NT2/D1 (cell line): Measurements from ENCODE around the gene FSCN2.

Experiments
- DNase-seq: peaks from one replicate; pipeline ENCODE4 v3.0.0-alpha.2; 2011; ENCODE audit warnings: low read depth, low spot score
- H3K27me3 ChIP-seq: 2 replicates; pipeline ENCODE4 v1.6.0; 2011; ENCODE audit warnings: mild to moderate bottlenecking; ENCODE audit not compliant: insufficient read length, insufficient read depth
- H3K36me3 ChIP-seq: 2 replicates; pipeline ENCODE4 v1.6.1; 2011; ENCODE audit warnings: mild to moderate bottlenecking, low read length, mixed read lengths; ENCODE audit not compliant: insufficient read depth, insufficient read length
- H3K4me1 ChIP-seq: 2 replicates; pipeline ENCODE4 v1.5.1; 2011; ENCODE audit not compliant: insufficient read depth, insufficient read length
- H3K4me3 ChIP-seq: 2 replicates; pipeline ENCODE4 v1.5.1; 2011; ENCODE audit warnings: low read depth; ENCODE audit not compliant: insufficient read length
- H3K9ac ChIP-seq: 2 replicates; pipeline ENCODE4 v1.6.0; 2011; ENCODE audit warnings: low read depth; ENCODE audit not compliant: insufficient read length
- H3K9me3 ChIP-seq: 2 replicates; pipeline ENCODE4 v1.5.1; 2011; ENCODE audit warnings: mild to moderate bottlenecking, low read length; ENCODE audit not compliant: insufficient read depth
- SUZ12 ChIP-seq: IDR thresholded peaks from 2 replicates; pipeline ENCODE4 v1.6.1; 2011; ENCODE audit not compliant: insufficient read length, insufficient read depth; ENCODE audit errors: extremely low read depth
- YY1 ChIP-seq: IDR thresholded peaks from 2 replicates; pipeline ENCODE4 v1.6.1; 2011; ENCODE audit not compliant: insufficient read length, insufficient read depth
- ZNF274 ChIP-seq: IDR thresholded peaks from 2 replicates; pipeline ENCODE4 v1.6.1; 2011; ENCODE audit warnings: mild to moderate bottlenecking, low read depth, low read length

The FSCN2 gene

DNA sequence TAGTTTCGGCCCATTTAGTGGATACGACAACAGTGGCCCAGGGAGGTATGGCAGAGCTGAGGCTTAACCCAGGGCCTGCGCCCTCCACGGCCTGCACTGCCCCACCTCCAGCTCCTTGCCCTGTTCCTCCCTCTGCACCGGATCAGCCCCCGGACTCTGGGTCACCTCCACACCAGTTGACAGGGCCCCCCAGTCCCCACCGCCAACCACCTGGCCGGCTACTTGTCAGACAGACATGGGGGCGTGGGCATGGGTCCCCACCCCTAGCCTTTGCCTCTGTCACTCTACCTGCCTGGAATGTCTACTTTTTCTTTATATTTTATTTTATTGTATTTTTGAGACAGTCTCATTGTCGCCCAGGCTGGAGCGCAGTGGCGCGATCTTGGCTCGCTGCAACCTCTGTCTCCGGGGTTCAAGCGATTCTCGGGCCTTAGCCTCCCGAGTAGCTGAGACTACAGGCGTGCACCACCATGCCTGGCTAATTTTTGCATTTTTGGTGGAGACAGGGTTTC lies 12.6 kb upstream of the FSCN2 start:
- peaks cover 29% of the 10 kb centered on the region for H3K4me1 ChIP-seq
- peak overlapping the region; percentile 88 for H3K9ac ChIP-seq
- DNase-seq, result no peak
- H3K27me3 ChIP-seq, result peaks cover 29% of the 10 kb centered on the region
- peak overlapping the region; percentile 69 for H3K4me3 ChIP-seq
- peaks cover 39% of the 10 kb centered on the region for H3K36me3 ChIP-seq
- TF ChIP-seq ZNF274, result no peak
- no peak for TF ChIP-seq YY1
- TF ChIP-seq SUZ12, result no peak
- no peaks in the 10 kb centered on the region for H3K9me3 ChIP-seq

GRCh38 chr17:81516439-81516838 lies 11.7 kb upstream of the FSCN2 start:
- no peak for TF ChIP-seq SUZ12
- no peak for DNase-seq
- Histone ChIP-seq H3K9me3 (no peaks in the 10 kb centered on the region), H3K9ac (peak overlapping the region; percentile 70), H3K27me3 (peaks cover 35% of the 10 kb centered on the region), H3K4me1 (peaks cover 27% of the 10 kb centered on the region), H3K36me3 (peaks cover 31% of the 10 kb centered on the region), H3K4me3 (peak overlapping the region; percentile 13)

DNA sequence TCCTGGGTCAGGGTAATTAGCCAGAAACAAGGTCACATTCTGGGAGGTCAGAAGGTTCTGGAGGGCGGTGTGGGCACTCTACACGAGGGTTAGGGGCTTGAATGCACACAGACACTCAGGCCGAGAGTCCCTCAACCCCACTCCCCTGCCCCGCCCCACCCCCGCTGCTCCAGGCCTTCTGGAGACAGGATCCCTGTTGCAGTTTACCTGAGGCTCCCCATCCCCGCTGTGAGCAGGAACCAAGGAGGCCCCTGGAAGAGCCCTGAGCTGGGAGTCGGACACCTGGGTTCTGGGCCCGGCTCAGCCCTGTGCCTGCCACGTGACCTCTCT lies 11.2 kb upstream of the FSCN2 start:
- Histone ChIP-seq H3K4me1 (peaks cover 26% of the 10 kb centered on the region), H3K27me3 (peaks cover 40% of the 10 kb centered on the region), H3K36me3 (peaks cover 25% of the 10 kb centered on the region), H3K9me3 (no peaks in the 10 kb centered on the region), H3K4me3 (no peak overlapping the region), H3K9ac (peak overlapping the region; percentile 57)
- DNase-seq, result no peak
- TF ChIP-seq SUZ12, result no peak
- TF ChIP-seq YY1, result no peak
- TF ChIP-seq ZNF274, result no peak

DNA sequence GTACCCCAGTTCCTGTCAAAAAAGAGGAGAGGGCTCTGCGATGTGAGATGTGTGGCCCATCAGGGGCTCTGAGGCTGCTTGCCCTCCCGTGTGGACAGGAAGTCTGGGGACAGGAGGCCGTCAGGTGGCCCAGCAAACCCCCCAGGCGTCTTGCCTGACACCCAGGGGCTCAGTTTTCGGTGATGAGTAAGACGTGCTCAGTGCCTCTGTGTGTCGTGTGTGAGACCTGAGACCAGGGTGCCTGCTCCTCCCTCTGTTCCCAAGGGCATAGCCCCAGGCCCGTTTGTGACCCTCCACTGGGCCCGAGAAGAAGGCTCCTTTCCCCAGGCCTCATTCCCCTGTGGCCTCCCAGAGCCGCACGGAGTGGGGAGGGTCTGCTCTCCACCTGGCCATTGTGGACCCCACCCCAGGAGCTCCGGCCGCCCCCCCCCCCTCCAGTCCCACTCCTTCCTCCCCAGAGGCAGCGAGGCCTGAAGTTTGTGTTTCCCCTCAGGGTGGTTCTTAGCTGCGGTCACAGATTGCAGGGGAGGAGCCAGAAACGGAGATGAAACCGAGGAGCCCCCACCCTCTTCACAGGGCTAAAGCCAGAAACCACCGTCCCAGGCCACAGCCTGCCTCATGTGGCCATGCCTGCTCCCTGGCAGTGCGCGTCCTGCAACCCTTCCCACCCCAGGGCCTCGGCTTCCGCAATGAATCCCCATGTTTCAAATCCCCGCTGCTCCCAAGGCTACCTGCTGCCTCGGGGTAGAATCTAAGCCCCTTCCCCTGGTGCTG lies 10.7 kb upstream of the FSCN2 start:
- no peak for DNase-seq
- no peaks in the 10 kb centered on the region for H3K9me3 ChIP-seq
- H3K4me1 ChIP-seq, result peaks cover 27% of the 10 kb centered on the region
- TF ChIP-seq SUZ12, result no peak
- peaks cover 20% of the 10 kb centered on the region for H3K36me3 ChIP-seq
- H3K9ac ChIP-seq, result peak overlapping the region; percentile 78
- no peak overlapping the region for H3K4me3 ChIP-seq
- peaks cover 45% of the 10 kb centered on the region for H3K27me3 ChIP-seq

- DNase-seq, result no peak
- H3K9ac ChIP-seq, result peak overlapping the region; percentile 78
- no peaks in the 10 kb centered on the region for H3K9me3 ChIP-seq
- peaks cover 19% of the 10 kb centered on the region for H3K36me3 ChIP-seq
- peaks cover 33% of the 10 kb centered on the region for H3K4me1 ChIP-seq
- H3K4me3 ChIP-seq, result peak overlapping the region; percentile 51
- TF ChIP-seq YY1 (no peak), ZNF274 (no peak), SUZ12 (no peak)
- peaks cover 51% of the 10 kb centered on the region for H3K27me3 ChIP-seq
These were observed 9.9 kb upstream of the FSCN2 start for GRCh38 chr17:81518113-81518784.

DNA sequence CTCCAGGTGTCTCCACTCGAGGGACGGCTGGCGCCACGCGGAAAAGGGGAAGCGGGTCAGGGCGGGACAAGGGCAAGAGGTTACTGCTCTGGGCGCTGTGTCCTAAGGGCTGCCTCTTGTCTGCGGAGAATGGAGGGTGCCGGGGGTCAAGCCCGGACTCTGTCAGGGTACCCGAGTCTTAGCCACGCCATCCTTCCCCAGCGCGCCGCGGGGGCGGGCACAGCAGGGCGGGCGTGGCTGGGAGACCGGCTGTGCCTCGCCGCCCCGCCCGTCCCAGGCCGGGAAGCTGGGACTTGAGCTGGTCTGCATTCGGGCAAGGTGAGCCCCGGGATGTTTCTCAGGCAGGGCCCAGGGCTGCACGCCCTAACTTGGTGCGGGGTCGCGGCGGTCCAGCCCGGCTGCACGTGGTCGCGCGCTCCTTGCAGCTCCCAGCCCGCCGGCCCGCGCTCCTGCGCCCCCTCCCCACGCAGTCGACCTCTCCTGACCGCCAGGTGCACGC lies 9.3 kb upstream of the FSCN2 start:
- Histone ChIP-seq H3K9me3 (no peaks in the 10 kb centered on the region), H3K36me3 (peaks cover 19% of the 10 kb centered on the region), H3K27me3 (peaks cover 57% of the 10 kb centered on the region), H3K4me1 (peaks cover 39% of the 10 kb centered on the region), H3K4me3 (peak overlapping the region; percentile 51), H3K9ac (peak overlapping the region; percentile 78)
- no peak for DNase-seq
- no peak for TF ChIP-seq ZNF274
- TF ChIP-seq SUZ12, result no peak
- TF ChIP-seq YY1, result no peak

DNA sequence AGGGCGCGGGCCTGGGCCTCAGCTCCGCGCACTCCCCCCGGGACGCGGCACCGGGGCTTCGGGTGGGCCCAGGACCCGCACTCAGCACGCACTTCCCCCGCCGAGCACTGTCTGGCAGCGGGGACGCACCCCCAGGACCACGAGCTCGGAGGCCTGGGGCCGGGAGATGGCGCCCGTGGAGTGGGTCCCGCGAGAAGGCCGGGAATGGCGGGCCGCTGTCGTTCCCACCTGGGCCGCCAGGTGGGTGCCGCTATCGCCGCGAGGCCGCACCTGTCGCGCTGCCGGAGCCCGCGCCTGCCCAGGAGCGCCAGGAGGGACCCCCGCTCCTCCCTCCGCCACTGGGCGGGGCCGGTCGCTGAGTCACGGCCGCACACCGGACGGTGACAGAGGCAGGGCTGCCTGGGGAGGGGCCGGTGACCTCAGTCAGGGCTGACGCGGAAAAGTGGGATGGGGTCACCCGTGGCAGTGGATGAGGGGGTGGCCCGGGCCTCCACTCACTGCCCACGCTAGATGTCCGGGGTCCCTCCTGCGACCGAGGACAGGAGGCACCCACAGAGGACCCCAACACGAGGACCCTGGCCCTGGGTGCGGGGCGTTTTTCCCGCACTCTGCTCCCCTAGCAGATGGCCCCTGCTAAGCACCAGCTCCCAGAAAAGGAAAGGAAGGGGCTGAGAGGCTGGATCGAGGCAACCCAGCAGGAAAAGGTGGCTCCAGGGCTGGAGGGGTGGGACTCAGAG lies 8.7 kb upstream of the FSCN2 start:
- peaks cover 45% of the 10 kb centered on the region for H3K4me1 ChIP-seq

More for the DNA sequence above, 8.7 kb upstream of the FSCN2 start:
- Histone ChIP-seq H3K9me3 (no peaks in the 10 kb centered on the region), H3K36me3 (peaks cover 19% of the 10 kb centered on the region), H3K27me3 (peaks cover 61% of the 10 kb centered on the region), H3K4me3 (peak overlapping the region; percentile 51), H3K9ac (peak overlapping the region; percentile 78)
- DNase-seq, result no peak
- TF ChIP-seq SUZ12 (no peak), YY1 (no peak), ZNF274 (no peak)
